ENCODE data around the gene IGFL1. TPM values are rescaled to one million over a fixed set of nuclear protein-coding genes. Genes with fewer than 3 reads are reported as not detected.
"Not testable (repeated sequence)": the region's sequence is repeated elsewhere in the genome, so short reads cannot be mapped to it uniquely, and the experiment has no call there.

The IGFL1 gene
- total RNA-seq, 1 donor from 2014 or later, result 7.9 TPM

GRCh38 chr19:46186101-46186716, 43.3 kb upstream of the IGFL1 start:
- Histone ChIP-seq H3K36me3 (no peaks in the 10 kb centered on the region), H3K27me3 (no peaks in the 10 kb centered on the region), H3K4me1 (no peaks in the 10 kb centered on the region), H3K4me3 (no peak overlapping the region), H3K9me3 (no peaks in the 10 kb centered on the region), H3K27ac (no peak overlapping the region)
- no peak for DNase-seq (ENCODE audit: extremely low spot score in 2 of 2)
- intact Hi-C loops (cut with DNase I), result no loop called here
- TF ChIP-seq POLR2A (IDR thresholded peaks at IDR 0.05), result no peak
- no peak for TF ChIP-seq POLR2AphosphoS5 (IDR thresholded peaks at IDR 0.05; ENCODE audit: insufficient read depth in 1 of 2, low read depth in 1 of 2)
- TF ChIP-seq, protein P1, sequence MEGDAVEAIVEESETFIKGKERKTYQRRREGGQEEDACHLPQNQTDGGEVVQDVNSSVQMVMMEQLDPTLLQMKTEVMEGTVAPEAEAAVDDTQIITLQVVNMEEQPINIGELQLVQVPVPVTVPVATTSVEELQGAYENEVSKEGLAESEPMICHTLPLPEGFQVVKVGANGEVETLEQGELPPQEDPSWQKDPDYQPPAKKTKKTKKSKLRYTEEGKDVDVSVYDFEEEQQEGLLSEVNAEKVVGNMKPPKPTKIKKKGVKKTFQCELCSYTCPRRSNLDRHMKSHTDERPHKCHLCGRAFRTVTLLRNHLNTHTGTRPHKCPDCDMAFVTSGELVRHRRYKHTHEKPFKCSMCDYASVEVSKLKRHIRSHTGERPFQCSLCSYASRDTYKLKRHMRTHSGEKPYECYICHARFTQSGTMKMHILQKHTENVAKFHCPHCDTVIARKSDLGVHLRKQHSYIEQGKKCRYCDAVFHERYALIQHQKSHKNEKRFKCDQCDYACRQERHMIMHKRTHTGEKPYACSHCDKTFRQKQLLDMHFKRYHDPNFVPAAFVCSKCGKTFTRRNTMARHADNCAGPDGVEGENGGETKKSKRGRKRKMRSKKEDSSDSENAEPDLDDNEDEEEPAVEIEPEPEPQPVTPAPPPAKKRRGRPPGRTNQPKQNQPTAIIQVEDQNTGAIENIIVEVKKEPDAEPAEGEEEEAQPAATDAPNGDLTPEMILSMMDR (IDR thresholded peaks at IDR 0.05), result no peak

DNA sequence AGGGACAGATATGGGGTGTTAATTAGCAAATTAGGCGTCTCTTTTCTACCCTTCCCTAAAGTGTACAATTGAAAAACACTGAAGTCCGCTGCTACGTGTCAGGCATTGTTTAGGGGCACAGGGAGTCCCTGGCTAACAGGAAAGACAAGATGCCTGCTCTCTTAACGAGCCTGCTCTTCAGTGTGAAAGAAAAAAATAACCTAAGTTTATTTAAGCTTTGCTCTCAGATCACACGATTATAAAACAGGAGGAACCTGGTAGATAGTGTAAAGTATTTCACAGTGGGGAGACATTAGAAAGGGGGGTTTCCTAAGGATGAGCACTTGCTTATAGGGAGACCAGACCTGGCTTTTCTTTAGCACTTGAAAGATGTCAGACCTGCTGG, 42.8 kb upstream of the IGFL1 start:
- no peak for TF ChIP-seq POLR2A (IDR thresholded peaks at IDR 0.05)
- Histone ChIP-seq H3K36me3 (no peaks in the 10 kb centered on the region), H3K27me3 (no peaks in the 10 kb centered on the region), H3K9me3 (no peaks in the 10 kb centered on the region), H3K4me3 (no peak overlapping the region), H3K4me1 (no peaks in the 10 kb centered on the region), H3K27ac (no peak overlapping the region)
- intact Hi-C loops (cut with DNase I), result no loop called here
- DNase-seq (ENCODE audit: extremely low spot score in 2 of 2), result no peak

DNA sequence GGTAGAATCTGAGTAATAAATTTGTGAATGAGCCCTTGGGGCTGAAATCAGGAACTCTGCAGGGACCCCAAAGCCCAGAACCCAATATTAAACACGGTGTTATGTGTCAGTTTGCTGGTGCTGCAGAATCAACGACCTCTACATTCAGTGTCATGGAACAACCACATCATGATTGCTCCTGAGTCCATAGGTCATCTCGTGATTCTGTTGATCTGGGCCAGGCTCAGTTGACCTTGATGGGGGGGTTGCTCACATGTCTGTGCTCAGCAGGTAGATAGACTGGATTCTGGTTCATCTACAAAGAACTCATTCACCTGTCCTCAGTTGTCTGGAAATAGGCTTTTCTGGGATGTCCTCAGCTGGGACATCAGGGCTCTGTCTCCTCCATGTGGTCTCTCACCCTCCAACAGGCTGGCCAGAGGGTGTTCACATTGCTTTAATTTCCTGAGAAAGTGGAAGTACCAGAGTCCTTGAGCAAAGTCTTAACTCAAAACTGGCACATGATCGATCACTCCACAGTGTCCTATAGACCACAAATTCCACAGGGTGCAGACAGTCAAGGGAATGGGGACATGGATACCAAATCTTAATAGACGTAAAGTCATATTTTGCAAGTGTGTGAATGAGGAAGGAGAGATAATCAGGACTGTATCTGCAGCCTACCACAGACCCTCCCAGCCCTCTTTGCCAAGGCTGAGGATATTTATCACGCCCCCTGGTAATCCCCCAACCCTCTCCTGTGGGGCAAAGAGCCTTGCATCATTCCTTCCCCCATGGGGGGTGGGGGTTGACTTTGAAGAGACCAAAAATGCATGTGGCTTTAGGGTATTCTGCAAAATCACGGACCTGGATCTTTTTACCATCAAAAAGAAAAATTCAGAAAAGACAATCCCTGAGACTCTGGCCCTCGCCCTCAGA, 39.3 kb upstream of the IGFL1 start:
- Histone ChIP-seq H3K4me3 (no peak overlapping the region), H3K36me3 (no peaks in the 10 kb centered on the region), H3K27me3 (no peaks in the 10 kb centered on the region), H3K4me1 (peaks cover 17% of the 10 kb centered on the region), H3K9me3 (no peaks in the 10 kb centered on the region), H3K27ac (no peak overlapping the region)
- DNase-seq (ENCODE audit: extremely low spot score in 2 of 2), result no peak
- intact Hi-C loops (cut with DNase I), result no loop called here
- TF ChIP-seq POLR2AphosphoS5 (IDR thresholded peaks at IDR 0.05; ENCODE audit: insufficient read depth in 1 of 2, low read depth in 1 of 2) (no peak), POLR2A (IDR thresholded peaks at IDR 0.05) (no peak)
- TF ChIP-seq, protein P1 (IDR thresholded peaks at IDR 0.05), result no peak

DNA sequence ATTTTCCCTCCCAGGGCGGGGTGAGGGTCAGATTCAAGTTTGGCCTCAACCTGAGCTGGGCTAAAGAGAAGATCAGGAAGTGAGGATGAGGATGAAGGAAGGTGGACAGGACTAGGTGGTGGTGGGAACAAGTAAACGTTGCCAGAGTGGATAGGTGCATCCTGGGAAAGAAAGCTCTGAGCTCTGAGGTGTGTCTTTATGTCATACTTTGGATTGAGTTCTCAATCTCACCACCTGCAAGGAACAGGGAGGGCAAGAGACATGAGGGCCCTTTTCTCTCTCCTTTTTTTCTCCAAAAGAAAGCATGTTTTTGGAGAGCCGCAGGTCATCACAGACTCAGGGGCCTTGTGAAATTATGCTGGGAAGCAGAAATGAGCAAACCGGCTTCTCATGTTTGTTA, 38.2 kb upstream of the IGFL1 start:
- TF ChIP-seq POLR2AphosphoS5 (IDR thresholded peaks at IDR 0.05; ENCODE audit: insufficient read depth in 1 of 2, low read depth in 1 of 2), result no peak
- TF ChIP-seq, protein P1 (IDR thresholded peaks at IDR 0.05), result no peak
- no peak for TF ChIP-seq POLR2A (IDR thresholded peaks at IDR 0.05)
- Histone ChIP-seq H3K27ac (no peak overlapping the region), H3K4me1 (peaks cover 17% of the 10 kb centered on the region), H3K9me3 (no peaks in the 10 kb centered on the region), H3K4me3 (no peak overlapping the region), H3K27me3 (no peaks in the 10 kb centered on the region), H3K36me3 (no peaks in the 10 kb centered on the region)
- DNase-seq (ENCODE audit: extremely low spot score in 2 of 2), result no peak
- intact Hi-C loops (cut with DNase I), result no loop called here

DNA sequence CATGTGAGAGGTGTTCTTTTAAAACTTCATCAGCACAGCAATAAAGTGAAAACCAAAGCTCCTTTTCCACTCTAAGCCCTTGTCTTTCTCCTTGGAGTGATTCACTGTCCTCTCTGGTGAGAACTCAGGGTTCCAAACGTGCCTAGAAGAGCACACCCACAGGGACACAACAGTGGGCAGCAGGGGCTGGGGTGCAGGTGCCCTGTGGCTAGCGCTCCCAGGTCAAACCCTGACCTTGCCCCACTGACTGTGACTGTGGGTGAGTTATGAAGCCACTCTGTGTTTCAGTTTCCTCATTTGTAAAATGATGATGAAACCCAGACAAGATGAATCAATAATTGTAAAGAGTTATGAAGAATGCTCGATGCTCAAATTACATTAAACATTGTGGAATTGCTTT, 37.6 kb upstream of the IGFL1 start:
- peaks cover 17% of the 10 kb centered on the region for H3K4me1 ChIP-seq
- H3K4me3 ChIP-seq, result no peak overlapping the region
- intact Hi-C loops (cut with DNase I), result no loop called here
- H3K27me3 ChIP-seq, result no peaks in the 10 kb centered on the region
- no peak for TF ChIP-seq POLR2AphosphoS5 (IDR thresholded peaks at IDR 0.05; ENCODE audit: insufficient read depth in 1 of 2, low read depth in 1 of 2)
- TF ChIP-seq POLR2A (IDR thresholded peaks at IDR 0.05), result no peak
- TF ChIP-seq, protein P1 (IDR thresholded peaks at IDR 0.05), result no peak
- H3K27ac ChIP-seq, result no peak overlapping the region
- H3K9me3 ChIP-seq, result no peaks in the 10 kb centered on the region
- no peak for DNase-seq (ENCODE audit: extremely low spot score in 2 of 2)
- no peaks in the 10 kb centered on the region for H3K36me3 ChIP-seq

GRCh38 chr19:46192626-46192991, 36.9 kb upstream of the IGFL1 start:
- DNase-seq (ENCODE audit: extremely low spot score in 2 of 2); H3K27me3 ChIP-seq; H3K27ac ChIP-seq; intact Hi-C loops (cut with DNase I); H3K36me3 ChIP-seq; H3K4me3 ChIP-seq; H3K9me3 ChIP-seq: not testable (repeated sequence)
- H3K4me1 ChIP-seq, result peaks cover 17% of the 10 kb centered on the region

All from vagina (tissue), 2 donors.